Ishikawa (cell line): ENCODE data around the gene KLHL26.
A peak's percentile ranks its signal among the peaks of the same experiment; 100 is the strongest.

Source experiments
- CREB1 ChIP-seq: IDR thresholded peaks from 2 replicates; pipeline ENCODE4 v1.6.1; 2012; ENCODE audit warnings: low read depth
- YY1 ChIP-seq: IDR thresholded peaks from 2 replicates; pipeline ENCODE4 v1.6.1; 2012; ENCODE audit warnings: low read depth
- TF ChIP-seq, protein P1 (sequence below): IDR thresholded peaks from 2 replicates; pipeline ENCODE4 v1.6.1; 2012
- TF ChIP-seq, protein P2 (sequence below): IDR thresholded peaks from 2 replicates; pipeline ENCODE4 v1.6.1; 2012; ENCODE audit warnings: low read depth, mild to moderate bottlenecking

DNA sequence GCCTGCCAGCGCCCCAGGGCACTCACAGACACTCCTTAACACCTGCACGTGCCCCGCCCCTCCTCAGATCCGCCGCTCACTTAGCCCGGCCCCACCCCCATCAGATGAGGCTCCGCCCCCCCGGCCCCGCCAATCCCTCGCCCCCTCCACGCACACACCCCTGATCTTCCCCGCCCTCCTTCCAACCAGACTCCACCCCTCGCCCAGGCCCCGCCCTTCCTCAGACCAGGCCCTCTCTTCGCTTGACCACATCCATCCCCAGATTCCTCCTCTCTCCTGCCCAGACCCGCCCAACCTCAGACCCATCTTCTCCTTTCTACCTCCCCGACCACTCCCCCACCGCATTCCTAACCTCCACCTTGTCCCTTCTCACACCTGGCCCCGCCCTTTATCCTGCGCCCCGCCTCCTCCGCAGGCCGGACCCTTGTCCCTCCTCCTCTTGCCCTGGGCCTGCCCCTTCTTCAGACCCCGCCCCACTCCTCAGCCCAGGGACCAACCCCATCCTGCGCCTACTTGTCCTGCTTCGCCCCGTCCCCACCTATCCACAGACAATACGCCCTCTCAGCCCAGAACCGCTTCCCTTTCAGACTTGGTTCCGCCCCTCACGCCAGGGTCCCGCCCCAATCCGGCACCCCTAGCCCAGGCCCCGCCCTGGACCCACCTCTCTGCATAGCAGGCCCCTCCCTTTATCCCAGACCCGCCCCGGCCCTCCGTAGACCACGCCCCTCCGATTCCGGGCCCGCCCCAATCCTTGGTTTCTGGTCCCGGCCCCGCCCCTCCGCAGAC, 452 bp upstream of the KLHL26 start:
- TF ChIP-seq YY1 (no peak), CREB1 (no peak)
- TF ChIP-seq, protein P1, sequence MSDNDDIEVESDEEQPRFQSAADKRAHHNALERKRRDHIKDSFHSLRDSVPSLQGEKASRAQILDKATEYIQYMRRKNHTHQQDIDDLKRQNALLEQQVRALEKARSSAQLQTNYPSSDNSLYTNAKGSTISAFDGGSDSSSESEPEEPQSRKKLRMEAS = peak; percentile 82; the same call in 1 of the 2 replicates
- TF ChIP-seq, protein P2, sequence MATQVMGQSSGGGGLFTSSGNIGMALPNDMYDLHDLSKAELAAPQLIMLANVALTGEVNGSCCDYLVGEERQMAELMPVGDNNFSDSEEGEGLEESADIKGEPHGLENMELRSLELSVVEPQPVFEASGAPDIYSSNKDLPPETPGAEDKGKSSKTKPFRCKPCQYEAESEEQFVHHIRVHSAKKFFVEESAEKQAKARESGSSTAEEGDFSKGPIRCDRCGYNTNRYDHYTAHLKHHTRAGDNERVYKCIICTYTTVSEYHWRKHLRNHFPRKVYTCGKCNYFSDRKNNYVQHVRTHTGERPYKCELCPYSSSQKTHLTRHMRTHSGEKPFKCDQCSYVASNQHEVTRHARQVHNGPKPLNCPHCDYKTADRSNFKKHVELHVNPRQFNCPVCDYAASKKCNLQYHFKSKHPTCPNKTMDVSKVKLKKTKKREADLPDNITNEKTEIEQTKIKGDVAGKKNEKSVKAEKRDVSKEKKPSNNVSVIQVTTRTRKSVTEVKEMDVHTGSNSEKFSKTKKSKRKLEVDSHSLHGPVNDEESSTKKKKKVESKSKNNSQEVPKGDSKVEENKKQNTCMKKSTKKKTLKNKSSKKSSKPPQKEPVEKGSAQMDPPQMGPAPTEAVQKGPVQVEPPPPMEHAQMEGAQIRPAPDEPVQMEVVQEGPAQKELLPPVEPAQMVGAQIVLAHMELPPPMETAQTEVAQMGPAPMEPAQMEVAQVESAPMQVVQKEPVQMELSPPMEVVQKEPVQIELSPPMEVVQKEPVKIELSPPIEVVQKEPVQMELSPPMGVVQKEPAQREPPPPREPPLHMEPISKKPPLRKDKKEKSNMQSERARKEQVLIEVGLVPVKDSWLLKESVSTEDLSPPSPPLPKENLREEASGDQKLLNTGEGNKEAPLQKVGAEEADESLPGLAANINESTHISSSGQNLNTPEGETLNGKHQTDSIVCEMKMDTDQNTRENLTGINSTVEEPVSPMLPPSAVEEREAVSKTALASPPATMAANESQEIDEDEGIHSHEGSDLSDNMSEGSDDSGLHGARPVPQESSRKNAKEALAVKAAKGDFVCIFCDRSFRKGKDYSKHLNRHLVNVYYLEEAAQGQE = no peak
